HG03460 (cell line): ENCODE measurements around the gene UTP20.
A peak's percentile ranks its signal among the peaks of the same experiment; 100 is the strongest.

ENCODE experiments used
- ATAC-seq: cut with Tn5 transposase; IDR thresholded peaks from one replicate; pipeline ENCODE4 v1.9.1; 2021; ENCODE audit not compliant: unreplicated experiment

The UTP20 gene

GRCh38 chr12:101280006-101280505 lies at the start of gene UTP20:
Gene UTP20 (plus strand): TSS chr12:101280105. CDS start chr12:101280283, 178 bp downstream.
- peak; percentile 100 for ATAC-seq

- no peak for ATAC-seq
These were observed 49.4 kb upstream of the UTP20 start for GRCh38 chr12:101230547-101230946.

- no peak for ATAC-seq
These were observed 48.3 kb upstream of the UTP20 start for GRCh38 chr12:101231636-101232035.

- no peak for ATAC-seq
These were observed 44.2 kb upstream of the UTP20 start for GRCh38 chr12:101235686-101236085.

GRCh38 chr12:101238306-101238705 lies 41.6 kb upstream of the UTP20 start:
- no peak for ATAC-seq

- ATAC-seq = no peak
These were observed 41.0 kb upstream of the UTP20 start for GRCh38 chr12:101238800-101239329.

GRCh38 chr12:101243074-101243473 lies 36.8 kb upstream of the UTP20 start:
- no peak for ATAC-seq

GRCh38 chr12:101243616-101244015 lies 36.3 kb upstream of the UTP20 start:
- no peak for ATAC-seq

GRCh38 chr12:101256266-101256665 lies 23.6 kb upstream of the UTP20 start:
- no peak for ATAC-seq

- ATAC-seq = no peak
These were observed 22.5 kb upstream of the UTP20 start for GRCh38 chr12:101257357-101257756.

GRCh38 chr12:101267111-101267510 lies 12.8 kb upstream of the UTP20 start:
- ATAC-seq = no peak

GRCh38 chr12:101276433-101276832 lies 3.5 kb upstream of the UTP20 start:
- no peak for ATAC-seq

GRCh38 chr12:101277443-101277842 lies 2.5 kb upstream of the UTP20 start:
- no peak for ATAC-seq

- no peak for ATAC-seq
These were observed 7.5 kb downstream of the UTP20 start for GRCh38 chr12:101287357-101287756.

GRCh38 chr12:101297661-101298060 lies 17.8 kb downstream of the UTP20 start:
- ATAC-seq = no peak

GRCh38 chr12:101298426-101298825 lies 18.5 kb downstream of the UTP20 start:
- no peak for ATAC-seq

- ATAC-seq = no peak
These were observed 19.4 kb downstream of the UTP20 start for GRCh38 chr12:101299346-101299745.

- no peak for ATAC-seq
These were observed 20.0 kb downstream of the UTP20 start for GRCh38 chr12:101299931-101300330.

- no peak for ATAC-seq
These were observed 22.8 kb downstream of the UTP20 start for GRCh38 chr12:101302741-101303140.

- ATAC-seq = no peak
These were observed 25.4 kb downstream of the UTP20 start for GRCh38 chr12:101305226-101305779.

- ATAC-seq = no peak
These were observed 25.9 kb downstream of the UTP20 start for GRCh38 chr12:101305794-101306193.

- no peak for ATAC-seq
These were observed 42.6 kb downstream of the UTP20 start for GRCh38 chr12:101322480-101322879.

GRCh38 chr12:101323255-101323654 lies 43.4 kb downstream of the UTP20 start:
- no peak for ATAC-seq
